Activated B cell treated with CpG ODN at 0.5 μM for 24 hours (primary cell): ENCODE results near the gene BCL2L14. TPM values are rescaled to one million over a fixed set of nuclear protein-coding genes. Genes with fewer than 3 reads are reported as not detected.

Experiments
- ATAC-seq: fragments of 200-7000 bp; cut with Tn5 transposase; one replicate; pipeline ENCODE4 v1.10.0; 2021; ENCODE audit warnings: low read depth, mild to moderate bottlenecking, moderate library complexity
- CTCF ChIA-PET: fragments of 350-600 bp; sonication (Branson Sonifier 250); formaldehyde crosslinking; loops from one replicate; lab custom pipeline; 2021; ENCODE audit warnings: antibody characterized with exemption; lab: Charles Lee
- POLR2A ChIA-PET: fragments of 350-600 bp; sonication (Branson Sonifier 250); formaldehyde crosslinking; loops from one replicate; lab custom pipeline; 2021; ENCODE audit warnings: antibody characterized with exemption; lab: Charles Lee
- DNase-seq: peaks from one replicate; pipeline ENCODE4 v3.0.0; 2022
- H3K27ac Mint-ChIP-seq: one replicate; pipeline ENCODE4 v1.8.0; 2020; ENCODE audit warnings: mixed read lengths
- H3K27me3 Mint-ChIP-seq: one replicate; pipeline ENCODE4 v1.8.0; 2021; ENCODE audit warnings: mixed read lengths
- H3K36me3 Mint-ChIP-seq: one replicate; pipeline ENCODE4 v1.8.0; 2021; ENCODE audit warnings: low read depth, mixed read lengths
- H3K4me1 Mint-ChIP-seq: one replicate; pipeline ENCODE4 v1.8.0; 2021; ENCODE audit warnings: mixed read lengths
- H3K4me3 Mint-ChIP-seq: one replicate; pipeline ENCODE4 v1.8.0; 2020; ENCODE audit warnings: mild to moderate bottlenecking, mixed read lengths
- H3K9me3 Mint-ChIP-seq: one replicate; pipeline ENCODE4 v1.8.0; 2020; ENCODE audit warnings: mixed read lengths
- intact Hi-C: fragments of 100-400 bp; cut with micrococcal nuclease; formaldehyde crosslinking; loops from one replicate; pipeline ENCODE4 v1.15.1; 2024
- total RNA-seq: library from RNA; stranded (reverse); gene quantifications from 2 replicates; pipeline ENCODE4 v1.2.3, GENCODE V29; 2022
- TF ChIP-seq, protein P1 (sequence below): fragments of 200-600 bp; IDR thresholded peaks from one replicate; pipeline ENCODE4 v1.8.0; 2022; ENCODE audit warnings: antibody characterized with exemption, mild to moderate bottlenecking

Gene BCL2L14
- total RNA-seq, 1 donor from 2014 or later, result not detected

DNA sequence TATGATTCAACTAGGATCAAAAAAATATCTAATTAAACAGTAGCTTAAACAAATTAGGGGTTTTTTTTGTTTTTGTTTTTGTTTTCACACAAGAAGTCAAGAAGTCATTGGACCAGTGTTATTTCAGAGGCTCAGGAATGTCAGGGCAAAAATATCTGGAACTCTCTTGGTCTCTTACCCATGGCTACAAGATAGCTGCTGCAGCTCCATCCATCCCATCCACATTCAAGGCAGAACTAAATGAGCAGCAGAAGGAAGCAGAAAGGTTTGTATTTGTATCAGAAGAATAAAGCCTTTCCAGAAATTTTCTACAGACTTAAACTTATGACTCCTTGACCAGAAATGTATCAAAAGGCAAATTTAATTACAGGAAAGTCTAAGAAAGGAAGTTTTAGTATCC lies 33.8 kb upstream of the BCL2L14 start:
- POLR2A ChIA-PET, result no interaction called here
- CTCF ChIA-PET, result interaction anchor here (0.7 to 8.9 kb wide), 3 partner anchors 291 to 700 kb away, joined by 3 to 290 read pairs (median 4); no protein-coding TSS in a partner anchor
- TF ChIP-seq, protein P1, sequence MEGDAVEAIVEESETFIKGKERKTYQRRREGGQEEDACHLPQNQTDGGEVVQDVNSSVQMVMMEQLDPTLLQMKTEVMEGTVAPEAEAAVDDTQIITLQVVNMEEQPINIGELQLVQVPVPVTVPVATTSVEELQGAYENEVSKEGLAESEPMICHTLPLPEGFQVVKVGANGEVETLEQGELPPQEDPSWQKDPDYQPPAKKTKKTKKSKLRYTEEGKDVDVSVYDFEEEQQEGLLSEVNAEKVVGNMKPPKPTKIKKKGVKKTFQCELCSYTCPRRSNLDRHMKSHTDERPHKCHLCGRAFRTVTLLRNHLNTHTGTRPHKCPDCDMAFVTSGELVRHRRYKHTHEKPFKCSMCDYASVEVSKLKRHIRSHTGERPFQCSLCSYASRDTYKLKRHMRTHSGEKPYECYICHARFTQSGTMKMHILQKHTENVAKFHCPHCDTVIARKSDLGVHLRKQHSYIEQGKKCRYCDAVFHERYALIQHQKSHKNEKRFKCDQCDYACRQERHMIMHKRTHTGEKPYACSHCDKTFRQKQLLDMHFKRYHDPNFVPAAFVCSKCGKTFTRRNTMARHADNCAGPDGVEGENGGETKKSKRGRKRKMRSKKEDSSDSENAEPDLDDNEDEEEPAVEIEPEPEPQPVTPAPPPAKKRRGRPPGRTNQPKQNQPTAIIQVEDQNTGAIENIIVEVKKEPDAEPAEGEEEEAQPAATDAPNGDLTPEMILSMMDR, result no peak
- peaks cover 7% of the 10 kb centered on the region for H3K27me3 Mint-ChIP-seq
- no peaks in the 10 kb centered on the region for H3K36me3 Mint-ChIP-seq
- peaks cover 14% of the 10 kb centered on the region for H3K4me1 Mint-ChIP-seq
- H3K27ac Mint-ChIP-seq, result no peak overlapping the region
- no peak overlapping the region for H3K4me3 Mint-ChIP-seq
- no peaks in the 10 kb centered on the region for H3K9me3 Mint-ChIP-seq
- no peak for ATAC-seq
- intact Hi-C loops, result loop anchor here (10.0 kb wide), 3 partner anchors 668 to 1262 kb away; no protein-coding TSS in a partner anchor
- no peak for DNase-seq

GRCh38 chr12:12039897-12040296 lies 30.8 kb upstream of the BCL2L14 start:
- Mint-ChIP-seq H3K4me1 (no peaks in the 10 kb centered on the region), H3K9me3 (no peaks in the 10 kb centered on the region), H3K4me3 (no peak overlapping the region), H3K27ac (no peak overlapping the region), H3K36me3 (no peaks in the 10 kb centered on the region), H3K27me3 (peaks cover 7% of the 10 kb centered on the region)
- TF ChIP-seq, protein P1, result no peak
- ChIA-PET CTCF (interaction anchor here (8.9 kb wide), 1 partner anchor 460 kb away, joined by 290 read pairs; no protein-coding TSS in a partner anchor), POLR2A (interaction anchor here (0.5 kb wide), 1 partner anchor 56 kb away, joined by 3 read pairs; no protein-coding TSS in a partner anchor)
- DNase-seq (no peak), ATAC-seq (no peak)
- intact Hi-C loops, result loop anchor here (10.0 kb wide), 3 partner anchors 665 to 1265 kb away; no protein-coding TSS in a partner anchor

DNA sequence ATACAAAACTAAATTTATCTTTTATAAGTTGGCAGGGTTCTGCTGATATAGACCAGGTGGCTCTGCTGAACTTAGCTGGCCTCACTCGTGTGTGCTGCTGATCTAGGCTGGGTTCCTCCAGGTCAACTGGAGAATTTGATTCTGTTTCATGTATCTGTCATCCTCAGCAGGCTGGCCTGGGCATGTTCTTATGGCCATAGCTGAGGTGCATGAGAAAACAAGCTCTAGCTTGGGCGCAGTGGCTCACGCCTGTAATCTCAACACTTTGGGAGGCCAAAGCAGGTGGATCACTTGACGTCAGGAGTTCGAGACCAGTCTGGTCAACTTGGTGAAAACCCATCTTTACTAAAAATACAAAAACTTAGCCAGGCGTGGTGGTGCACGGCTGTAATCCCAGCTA lies 24.3 kb upstream of the BCL2L14 start:
- Mint-ChIP-seq H3K36me3 (no peaks in the 10 kb centered on the region), H3K27ac (no peak overlapping the region), H3K4me3 (no peak overlapping the region), H3K9me3 (no peaks in the 10 kb centered on the region), H3K27me3 (no peaks in the 10 kb centered on the region), H3K4me1 (no peaks in the 10 kb centered on the region)
- intact Hi-C loops, result no loop called here
- POLR2A ChIA-PET, result no interaction called here
- TF ChIP-seq, protein P1, result no peak
- ATAC-seq, result no peak
- DNase-seq, result no peak
- CTCF ChIA-PET, result no interaction called here

DNA sequence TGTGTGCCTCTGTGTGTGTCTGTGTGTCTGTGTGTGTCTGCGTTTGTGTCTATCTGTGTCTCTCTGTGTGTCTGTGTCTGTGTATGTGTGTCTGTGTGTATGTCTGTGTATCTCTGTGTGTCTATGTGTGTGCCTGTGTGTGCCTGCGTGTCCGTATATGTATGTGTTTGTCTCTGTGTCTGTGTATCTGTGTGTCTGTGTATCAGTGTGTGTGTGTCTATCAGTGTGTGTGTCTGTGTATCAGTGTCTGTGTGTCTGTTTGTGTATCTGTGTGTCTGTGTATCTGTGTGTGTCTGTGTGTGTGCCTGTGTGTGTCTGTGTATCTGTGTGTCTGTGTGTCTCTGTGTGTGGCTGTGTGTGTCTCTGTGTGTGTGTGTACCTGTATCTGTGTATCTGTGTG lies 23.1 kb upstream of the BCL2L14 start:
- TF ChIP-seq, protein P1, result no peak
- ChIA-PET POLR2A (no interaction called here), CTCF (no interaction called here)
- Mint-ChIP-seq H3K9me3 (no peaks in the 10 kb centered on the region), H3K36me3 (no peaks in the 10 kb centered on the region), H3K27ac (no peak overlapping the region), H3K27me3 (no peaks in the 10 kb centered on the region), H3K4me1 (no peaks in the 10 kb centered on the region), H3K4me3 (no peak overlapping the region)
- intact Hi-C loops, result no loop called here
- DNase-seq, result no peak
- ATAC-seq, result no peak

- TF ChIP-seq, protein P1, result no peak
- no peak overlapping the region for H3K4me3 Mint-ChIP-seq
- H3K4me1 Mint-ChIP-seq, result no peaks in the 10 kb centered on the region
- intact Hi-C loops, result no loop called here
- H3K27me3 Mint-ChIP-seq, result no peaks in the 10 kb centered on the region
- H3K36me3 Mint-ChIP-seq, result no peaks in the 10 kb centered on the region
- H3K9me3 Mint-ChIP-seq, result no peaks in the 10 kb centered on the region
- ATAC-seq (no peak), DNase-seq (no peak)
- POLR2A ChIA-PET, result no interaction called here
- no peak overlapping the region for H3K27ac Mint-ChIP-seq
- CTCF ChIA-PET, result no interaction called here
These were observed 22.5 kb upstream of the BCL2L14 start for GRCh38 chr12:12048266-12048665.
